CD4-positive, CD25-positive, alpha-beta regulatory T cell (primary cell): ENCODE measurements around the gene CD247. TPM values are rescaled to one million over a fixed set of nuclear protein-coding genes. Genes with fewer than 3 reads are reported as not detected.

Source experiments
- ATAC-seq, 2 donors: fragments of 150-1000 bp; cut with Tn5 transposase; one replicate each; pipeline ENCODE4 v1.10.0; 2021; ENCODE audit warnings: low read depth in 2 of 2, moderate number of reproducible peaks in 2 of 2, moderate library complexity in 1 of 2
- DNase-seq, 3 donors: peaks; one replicate each; pipeline versions ENCODE4 v3.0.0 to v3.0.0-alpha.2; 2012 to 2022; ENCODE audit warnings: mixed read lengths in 1 of 3
- H3K27ac ChIP-seq: one replicate; pipeline ENCODE4 v1.7.0; 2013; ENCODE audit warnings: mild to moderate bottlenecking, low read length; ENCODE audit not compliant: insufficient read depth, poor library complexity, severe bottlenecking
- H3K27me3 ChIP-seq: one replicate; pipeline ENCODE4 v1.7.0; 2013; ENCODE audit warnings: low read length; ENCODE audit not compliant: control insufficient read depth, insufficient read depth
- H3K36me3 ChIP-seq: one replicate; pipeline ENCODE4 v1.7.0; 2013; ENCODE audit warnings: mild to moderate bottlenecking, low read length, moderate library complexity; ENCODE audit not compliant: control insufficient read depth, insufficient read depth
- H3K4me1 ChIP-seq: 2 replicates; pipeline ENCODE4 v1.7.0; 2013; ENCODE audit warnings: mild to moderate bottlenecking, low read length; ENCODE audit not compliant: insufficient read depth, control insufficient read depth, poor library complexity, severe bottlenecking
- H3K4me3 ChIP-seq: one replicate; pipeline ENCODE4 v1.7.0; 2013; ENCODE audit warnings: low read depth, mild to moderate bottlenecking, low read length, moderate library complexity
- H3K9me3 ChIP-seq, 2 experiments: 1 replicate in 1 of 2; 2 replicates in 1 of 2; pipeline ENCODE4 v1.7.0; 2013; ENCODE audit warnings: low read length in 2 of 2, mild to moderate bottlenecking in 1 of 2, moderate library complexity in 1 of 2; ENCODE audit not compliant: control insufficient read depth in 2 of 2
- H3K27ac Mint-ChIP-seq, 3 donors: one replicate each; pipeline ENCODE4 v1.8.0; 2020 to 2022; ENCODE audit warnings: mild to moderate bottlenecking in 3 of 3, mixed read lengths in 3 of 3, moderate library complexity in 2 of 3
- H3K27me3 Mint-ChIP-seq: one replicate; pipeline ENCODE4 v1.8.0; 2022; ENCODE audit warnings: mild to moderate bottlenecking, mixed read lengths
- H3K36me3 Mint-ChIP-seq: one replicate; pipeline ENCODE4 v1.8.0; 2020; ENCODE audit warnings: mixed read lengths
- H3K4me1 Mint-ChIP-seq, 4 donors: one replicate each; pipeline ENCODE4 v1.8.0; 2020 to 2022; ENCODE audit warnings: mixed read lengths in 4 of 4, mild to moderate bottlenecking in 1 of 4
- H3K4me3 Mint-ChIP-seq, 4 donors: one replicate each; pipeline ENCODE4 v1.8.0; 2020 to 2022; ENCODE audit warnings: mild to moderate bottlenecking in 4 of 4, mixed read lengths in 4 of 4, moderate library complexity in 3 of 4
- H3K9me3 Mint-ChIP-seq, 7 donors: one replicate each; pipeline ENCODE4 v1.8.0; 2020 to 2022; ENCODE audit warnings: mixed read lengths in 7 of 7, mild to moderate bottlenecking in 3 of 7, moderate library complexity in 2 of 7
- polyA plus RNA-seq, 4 donors: library from polyadenylated mRNA; unstranded; fragments of 300-500 nt; fragmentation: Illumina TruSeq; gene quantifications; one replicate each; pipeline ENCODE4 v1.2.3, GENCODE V29; 2021
- total RNA-seq: library from RNA; stranded (reverse); gene quantifications from one replicate; pipeline ENCODE4 v1.2.3, GENCODE V29; 2022

The CD247 gene
- total and polyA plus RNA-seq, 5 donors from 2014 or later = 410 to 718 (median 424) TPM

GRCh38 chr1:167548059-167548932 lies 30.0 kb upstream of the CD247 start:
- peaks cover 26% of the 10 kb centered on the region for H3K36me3 Mint-ChIP-seq
- peak overlapping the region in 2 of 4 donors; percentile 15 to 42 for H3K4me3 Mint-ChIP-seq
- peaks cover 14% of the 10 kb centered on the region for H3K4me1 ChIP-seq
- peaks cover 7% of the 10 kb centered on the region for H3K36me3 ChIP-seq
- H3K9me3 Mint-ChIP-seq = no peaks in the 10 kb centered on the region
- H3K27me3 ChIP-seq = no peaks in the 10 kb centered on the region
- H3K9me3 ChIP-seq = no peaks in the 10 kb centered on the region
- peaks cover 7 to 33% (median 20%) of the 10 kb centered on the region in 4 donors for H3K4me1 Mint-ChIP-seq
- H3K27ac ChIP-seq = no peak overlapping the region
- no peaks in the 10 kb centered on the region for H3K27me3 Mint-ChIP-seq
- ATAC-seq (no peak), DNase-seq (no peak)
- no peak overlapping the region for H3K4me3 ChIP-seq
- H3K27ac Mint-ChIP-seq = no peak overlapping the region

GRCh38 chr1:167546935-167547334 lies 28.6 kb upstream of the CD247 start:
- Mint-ChIP-seq H3K27me3 (no peaks in the 10 kb centered on the region), H3K4me1 (peaks cover 7 to 22% (median 20%) of the 10 kb centered on the region in 4 donors), H3K4me3 (no peak overlapping the region), H3K36me3 (peaks cover 30% of the 10 kb centered on the region), H3K27ac (no peak overlapping the region), H3K9me3 (no peaks in the 10 kb centered on the region)
- H3K36me3 ChIP-seq = peaks cover 7% of the 10 kb centered on the region
- H3K9me3 ChIP-seq = no peaks in the 10 kb centered on the region
- H3K4me1 ChIP-seq = peaks cover under 1% of the 10 kb centered on the region
- DNase-seq (no peak), ATAC-seq (no peak)
- H3K4me3 ChIP-seq = no peak overlapping the region
- no peak overlapping the region for H3K27ac ChIP-seq
- no peaks in the 10 kb centered on the region for H3K27me3 ChIP-seq

DNA sequence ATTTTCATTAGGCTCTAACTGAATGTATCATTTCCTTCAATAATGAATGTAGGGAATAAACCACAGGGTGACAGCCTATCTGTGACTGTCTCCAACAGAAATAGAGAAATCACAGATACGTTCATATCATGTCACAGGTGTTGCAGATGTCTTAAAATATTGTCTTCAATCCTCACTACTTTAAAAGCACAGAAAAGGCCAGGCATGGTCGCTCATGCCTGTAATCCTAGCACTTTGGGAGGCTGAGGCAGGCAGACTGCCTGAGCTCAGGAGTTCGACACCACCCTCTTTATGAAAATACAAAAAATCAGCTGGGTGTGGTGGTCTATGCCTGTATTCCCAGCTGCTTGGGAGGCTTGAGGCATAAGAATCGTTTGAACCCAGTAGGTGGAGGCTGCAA lies 27.0 kb upstream of the CD247 start:
- Mint-ChIP-seq H3K27me3 (no peaks in the 10 kb centered on the region), H3K9me3 (no peaks in the 10 kb centered on the region), H3K4me3 (no peak overlapping the region), H3K36me3 (peaks cover 30% of the 10 kb centered on the region), H3K27ac (no peak overlapping the region), H3K4me1 (peaks cover 6 to 17% (median 12%) of the 10 kb centered on the region in 4 donors)
- ATAC-seq = no peak
- H3K4me1 ChIP-seq = no peaks in the 10 kb centered on the region
- H3K4me3 ChIP-seq = no peak overlapping the region
- H3K27ac ChIP-seq = no peak overlapping the region
- H3K27me3 ChIP-seq = no peaks in the 10 kb centered on the region
- H3K9me3 ChIP-seq = no peaks in the 10 kb centered on the region
- H3K36me3 ChIP-seq = peaks cover 7% of the 10 kb centered on the region
- no peak for DNase-seq

GRCh38 chr1:167544447-167545093 lies 26.2 kb upstream of the CD247 start:
- no peaks in the 10 kb centered on the region for H3K9me3 Mint-ChIP-seq
- no peak overlapping the region for H3K27ac Mint-ChIP-seq
- Histone ChIP-seq H3K4me1 (no peaks in the 10 kb centered on the region), H3K36me3 (peaks cover 7% of the 10 kb centered on the region), H3K9me3 (no peaks in the 10 kb centered on the region), H3K4me3 (no peak overlapping the region), H3K27me3 (no peaks in the 10 kb centered on the region), H3K27ac (no peak overlapping the region)
- peaks cover 30% of the 10 kb centered on the region for H3K36me3 Mint-ChIP-seq
- H3K4me3 Mint-ChIP-seq = no peak overlapping the region
- ATAC-seq = no peak
- H3K4me1 Mint-ChIP-seq = peaks cover 4 to 18% (median 10%) of the 10 kb centered on the region in 4 donors
- peak in 1 of 3 donors; percentile 33 for DNase-seq
- no peaks in the 10 kb centered on the region for H3K27me3 Mint-ChIP-seq

GRCh38 chr1:167543199-167543990 lies 25.1 kb upstream of the CD247 start:
- DNase-seq (no peak), ATAC-seq (no peak)
- Mint-ChIP-seq H3K9me3 (no peaks in the 10 kb centered on the region), H3K36me3 (peaks cover 30% of the 10 kb centered on the region), H3K4me1 (peaks cover 4 to 22% (median 12%) of the 10 kb centered on the region in 4 donors), H3K27ac (peak overlapping the region in 1 of 3 donors; percentile 5), H3K4me3 (no peak overlapping the region), H3K27me3 (no peaks in the 10 kb centered on the region)
- Histone ChIP-seq H3K4me3 (no peak overlapping the region), H3K9me3 (no peaks in the 10 kb centered on the region), H3K27ac (no peak overlapping the region), H3K36me3 (peaks cover 7% of the 10 kb centered on the region), H3K4me1 (no peaks in the 10 kb centered on the region), H3K27me3 (no peaks in the 10 kb centered on the region)

DNA sequence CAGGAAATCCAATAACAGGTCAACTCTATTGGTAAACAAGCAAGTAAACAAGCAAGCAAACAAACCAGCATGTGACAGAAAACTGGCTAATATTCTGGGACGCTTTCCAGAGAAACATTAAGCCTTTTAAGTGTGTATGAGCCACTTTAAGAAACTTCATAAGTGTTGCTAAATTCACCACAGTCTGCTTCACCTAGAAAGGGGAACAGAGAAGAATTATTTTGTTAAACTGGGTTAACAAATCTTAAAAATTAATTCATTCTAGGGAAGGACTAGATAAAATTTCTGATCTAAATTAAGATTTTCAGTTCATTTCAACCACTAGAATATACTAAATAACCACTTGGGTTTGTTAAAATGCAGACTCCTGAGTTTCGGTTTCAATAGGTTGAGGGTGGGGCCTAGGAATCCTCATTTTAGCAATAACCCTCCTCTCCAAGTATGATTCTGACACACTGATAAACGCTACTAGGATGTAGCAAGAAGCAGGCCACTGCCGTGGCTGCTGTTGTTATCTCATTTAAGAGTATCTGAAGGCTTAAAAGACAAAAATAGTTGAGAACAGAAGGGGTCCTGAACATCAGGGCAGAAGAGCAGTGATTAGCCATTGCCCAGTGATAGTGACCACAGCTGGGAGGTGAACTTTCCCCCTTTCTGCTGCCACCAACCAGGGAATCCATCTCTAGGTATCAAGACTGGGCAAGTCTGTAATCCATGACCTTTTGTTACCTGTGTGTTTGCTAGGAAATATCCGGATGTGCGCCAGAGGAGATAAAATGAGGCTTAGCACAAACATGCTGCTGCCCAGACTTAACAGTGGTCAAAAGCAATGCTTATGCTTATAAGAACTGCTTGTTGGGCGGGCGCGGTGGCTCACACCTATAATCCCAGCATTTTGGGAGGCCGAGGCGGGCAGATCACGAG lies 24.0 kb upstream of the CD247 start:
- no peaks in the 10 kb centered on the region for H3K27me3 ChIP-seq
- H3K36me3 Mint-ChIP-seq = peaks cover 28% of the 10 kb centered on the region
- no peaks in the 10 kb centered on the region for H3K9me3 ChIP-seq
- no peak overlapping the region for H3K4me3 Mint-ChIP-seq
- ATAC-seq (no peak), DNase-seq (peak in 1 of 3 donors; percentile 33)
- H3K9me3 Mint-ChIP-seq = no peaks in the 10 kb centered on the region
- peaks cover 4 to 22% (median 12%) of the 10 kb centered on the region in 4 donors for H3K4me1 Mint-ChIP-seq
- H3K4me1 ChIP-seq = no peaks in the 10 kb centered on the region
- no peaks in the 10 kb centered on the region for H3K27me3 Mint-ChIP-seq
- H3K27ac ChIP-seq = no peak overlapping the region
- H3K4me3 ChIP-seq = no peak overlapping the region
- peak overlapping the region in 1 of 3 donors; percentile 46 for H3K27ac Mint-ChIP-seq
- H3K36me3 ChIP-seq = peaks cover 7% of the 10 kb centered on the region

GRCh38 chr1:167541610-167542009 lies 23.3 kb upstream of the CD247 start:
- Histone ChIP-seq H3K4me3 (no peak overlapping the region), H3K36me3 (peaks cover 7% of the 10 kb centered on the region), H3K9me3 (no peaks in the 10 kb centered on the region), H3K27me3 (no peaks in the 10 kb centered on the region), H3K27ac (no peak overlapping the region), H3K4me1 (no peaks in the 10 kb centered on the region)
- Mint-ChIP-seq H3K36me3 (peaks cover 22% of the 10 kb centered on the region), H3K27me3 (no peaks in the 10 kb centered on the region), H3K9me3 (no peaks in the 10 kb centered on the region), H3K4me1 (peaks cover 4 to 22% (median 10%) of the 10 kb centered on the region in 4 donors), H3K4me3 (peak overlapping the region in 1 of 4 donors; percentile 58), H3K27ac (no peak overlapping the region)
- DNase-seq (no peak), ATAC-seq (no peak)
